GM12892 (cell line): ENCODE results near the gene DOK6.

Experiments used
- POLR2A ChIP-seq: IDR thresholded peaks from 2 replicates; pipeline ENCODE4 v1.6.1; 2011; ENCODE audit warnings: low read depth, low read length, control low read depth
- TAF1 ChIP-seq: IDR thresholded peaks from 2 replicates; pipeline ENCODE4 v1.6.1; 2011; ENCODE audit warnings: low read depth, mild to moderate bottlenecking, control low read depth, low read length, borderline replicate concordance

DNA sequence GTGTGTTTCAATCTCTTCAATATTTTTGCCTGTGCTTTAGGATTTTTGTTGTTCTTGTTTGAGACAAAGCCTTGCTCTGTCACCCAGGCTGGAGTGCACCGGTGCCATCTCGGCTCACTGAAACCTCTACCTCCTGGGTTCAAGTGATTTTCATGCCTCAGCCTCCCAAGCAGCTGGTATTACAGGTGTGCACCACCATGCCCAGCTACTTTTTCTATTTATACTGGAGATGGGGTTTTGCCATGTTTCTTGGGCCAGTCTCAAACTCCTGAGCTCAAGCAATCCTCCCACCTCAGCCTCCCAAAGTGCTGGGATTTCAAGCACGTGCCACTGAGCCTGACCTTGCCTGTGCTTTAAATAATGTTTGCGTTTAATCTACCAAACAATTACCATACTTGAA is 43.1 kb upstream of the DOK6 start:
- TF ChIP-seq TAF1 (no peak), POLR2A (no peak)
